Adrenal gland (tissue), 12 donors: Measurements from ENCODE around the gene LILRA6. TPM values are rescaled to one million over a fixed set of nuclear protein-coding genes. Genes with fewer than 3 reads are reported as not detected.
"Not testable (repeated sequence)": the region's sequence is repeated elsewhere in the genome, so short reads cannot be mapped to it uniquely, and the experiment has no call there.

ENCODE experiments used
- DNase-seq, 7 donors: peaks; one replicate each; pipeline ENCODE4 v3.0.0-alpha.2; 2019 to 2020
- H3K27ac ChIP-seq, 5 donors: fragments of 200-600 bp; sonication (generic) in 4 of 5; 1 replicate in 3 of 5; 2 replicates in 2 of 5; pipeline versions ENCODE4 v1.5.1 to v1.8.0; 2016 to 2020; ENCODE audit warnings: mild to moderate bottlenecking in 1 of 5
- H3K27me3 ChIP-seq: fragments of 200-600 bp; 2 replicates; pipeline ENCODE4 v1.8.0; 2021
- H3K36me3 ChIP-seq, 2 donors: fragments of 200-600 bp; replicated peaks in 1 of 2; 1 replicate in 1 of 2; 2 replicates in 1 of 2; pipeline versions ENCODE4 v1.5.1 to v1.8.0; 2018 to 2022
- H3K4me1 ChIP-seq, 2 donors: fragments of 200-600 bp; replicated peaks in 1 of 2; 1 replicate in 1 of 2; 2 replicates in 1 of 2; pipeline versions ENCODE4 v1.5.1 to v1.8.0; 2018 to 2021
- H3K4me3 ChIP-seq, 4 donors: fragments of 200-600 bp; sonication (generic) in 3 of 4; one replicate each; pipeline ENCODE4 v1.5.1; 2016 to 2018
- H3K9me3 ChIP-seq, 3 donors: fragments of 200-600 bp; sonication (generic) in 1 of 3; replicated peaks in 1 of 3; 1 replicate in 2 of 3; 2 replicates in 1 of 3; pipeline versions ENCODE4 v1.5.1 to v1.8.0; 2016 to 2021
- CTCF ChIP-seq, 6 experiments: fragments of 450-650 bp in 4 of 6; fragments of 200-600 bp in 2 of 6; sonication (generic) in 1 of 6; IDR thresholded peaks; 1 replicate in 5 of 6; 2 replicates in 1 of 6; pipeline versions ENCODE4 v1.5.1 to v1.8.0; 2016 to 2021; ENCODE audit warnings: antibody characterized with exemption in 6 of 6, mild to moderate bottlenecking in 2 of 6, moderate library complexity in 1 of 6
- POLR2A ChIP-seq, 2 donors: fragments of 450-650 bp; IDR thresholded peaks; one replicate each; pipeline ENCODE4 v1.6.1; 2017; ENCODE audit warnings: antibody characterized with exemption in 2 of 2, mild to moderate bottlenecking in 2 of 2, moderate library complexity in 1 of 2
- WGBS, 4 donors: extraction: QIAGEN DNeasy Blood & Tissue Kit in 2 of 4; methylation state at CpG; one replicate each; pipeline versions ENCODE4 v1.1.5 to v1.1.7; 2013 to 2017; 5-methylcytosine and 5-hydroxymethylcytosine counted together
- intact Hi-C, 2 donors: fragments of 100-400 bp; cut with DNase I; formaldehyde crosslinking; loops; one replicate each; pipeline versions ENCODE4 v1.14.1 to v1.15.0; 2022 to 2023
- polyA plus RNA-seq, 3 donors: library from polyadenylated mRNA; stranded (reverse); fragments of 200-250 nt in 2 of 3; fragments of 350-450 nt in 1 of 3; fragmentation: Illumina TruSeq in 1 of 3; extraction: RNeasy Lipid Tissue Mini Kit (QIAGEN cat#74804) in 1 of 3; gene quantifications; one replicate each; pipeline ENCODE4 v1.2.3, GENCODE V29; 2013 to 2014
- total RNA-seq, 9 donors: library from RNA; depleted of rRNA in 4 of 9; stranded (reverse); fragments of >200 nt in 4 of 9; fragments of 120-200 nt in 1 of 9; fragmentation: NEBNext Ultra II Directional in 1 of 9; extraction: Animal tissue kit (Norgen Biotek cat#: 25700) in 1 of 9; gene quantifications; one replicate each; pipeline versions ENCODE4 v1.1.0 to v1.2.4, GENCODE V29; 2013 to 2023
- donor health status: healthy with polysubstance abuse.
- donor health status: Bipolar disorder and iron deficiency.
- donor health status: DM: yes; HTN: yes; CAD: no.
- donor health status: DM: no; HTN: no; CAD: no.
- donor health status: DM: no; HTN: no; CAD: no.
- donor health status: DM: yes; HTN: yes; CAD: no.

LILRA6 gene
- total and polyA plus RNA-seq, 12 donors = 0.30 to 9.3 (median 4.8) TPM

GRCh38 chr19:54247106-54247930, 4.7 kb upstream of the LILRA6 start:
- Histone ChIP-seq H3K9me3 (no peaks in the 10 kb centered on the region), H3K4me1 (no peaks in the 10 kb centered on the region), H3K27me3 (no peaks in the 10 kb centered on the region), H3K27ac (peak overlapping the region in 3 of 5 donors; percentile 37 to 82 (median 45)), H3K36me3 (no peaks in the 10 kb centered on the region), H3K4me3 (no peak overlapping the region)
- TF ChIP-seq POLR2A (IDR thresholded peaks at IDR 0.05) = no peak
- no peak for TF ChIP-seq CTCF (IDR thresholded peaks at IDR 0.05)
- WGBS, 4 donors = 81 to 84% (median 81%) methylated on average over 15 to 20 of the region's 20 CpGs
- peak in 1 of 7 donors; percentile 46 for DNase-seq
- intact Hi-C loops = no loop called here

GRCh38 chr19:54245936-54246335, 3.3 kb upstream of the LILRA6 start:
- Histone ChIP-seq H3K27me3 (no peaks in the 10 kb centered on the region), H3K4me1 (no peaks in the 10 kb centered on the region), H3K27ac (no peak overlapping the region), H3K9me3 (no peaks in the 10 kb centered on the region), H3K4me3 (no peak overlapping the region), H3K36me3 (no peaks in the 10 kb centered on the region)
- DNase-seq = peak in 1 of 7 donors; percentile 15
- TF ChIP-seq POLR2A (IDR thresholded peaks at IDR 0.05) = no peak
- no peak for TF ChIP-seq CTCF (IDR thresholded peaks at IDR 0.05)
- WGBS, 4 donors = 66 to 78% (median 71%) methylated on average over 3 of the region's 3 CpGs
- intact Hi-C loops = loop anchor here in 1 of 2 donors (2.0 kb wide), 1 partner anchor 23 kb away; the partner anchor contains the start of gene LILRB3

- intact Hi-C loops = loop anchor here in 1 of 2 donors (2.0 kb wide), 1 partner anchor 21 kb away; the partner anchor contains the start of gene LILRB3
Measured at GRCh38 chr19:54243809-54244208, 1.2 kb upstream of the LILRA6 start.

GRCh38 chr19:54242234-54242633, 356 bp downstream of the LILRA6 start:
- H3K27ac ChIP-seq, H3K9me3 ChIP-seq, H3K4me3 ChIP-seq, H3K4me1 ChIP-seq, H3K27me3 ChIP-seq, intact Hi-C loops, H3K36me3 ChIP-seq, DNase-seq: not testable (repeated sequence)
- 67% methylated on average over 4 of the region's 4 CpGs; no CpG with 5 or more reads in 3 of the 4 donors for WGBS, 4 donors

More at GRCh38 chr19:54243809-54244208, 1.2 kb upstream of the LILRA6 start:
- not testable (repeated sequence) for H3K9me3 ChIP-seq, H3K4me1 ChIP-seq, H3K27me3 ChIP-seq, H3K4me3 ChIP-seq, H3K27ac ChIP-seq, H3K36me3 ChIP-seq
- WGBS, 4 donors = 63% methylated on average over 7 of the region's 8 CpGs; no CpG with 5 or more reads in 3 of the 4 donors
- DNase-seq = peak in 1 of 7 donors; percentile 11

- H3K36me3 ChIP-seq, H3K4me1 ChIP-seq, H3K27ac ChIP-seq, H3K4me3 ChIP-seq, intact Hi-C loops, H3K9me3 ChIP-seq, H3K27me3 ChIP-seq: not testable (repeated sequence)
- 47 to 60% (median 59%) methylated on average over 1 to 19 of the region's 22 CpGs for WGBS, 4 donors
- peak in 2 of 7 donors; percentile 12 to 45 for DNase-seq
Measured at GRCh38 chr19:54240372-54241336, 1.9 kb downstream of the LILRA6 start.

- intact Hi-C loops, H3K4me3 ChIP-seq, H3K27me3 ChIP-seq, H3K9me3 ChIP-seq, H3K27ac ChIP-seq, H3K36me3 ChIP-seq, H3K4me1 ChIP-seq: not testable (repeated sequence)
- 63 to 69% (median 67%) methylated on average over 3 to 15 of the region's 21 CpGs for WGBS, 4 donors
- peak in 3 of 7 donors; percentile 10 to 52 (median 17) for DNase-seq
Measured at GRCh38 chr19:54239491-54240371, 2.9 kb downstream of the LILRA6 start.
